Stimulated activated CD4-positive, alpha-beta T cell treated with anti-CD3 and anti-CD28 coated beads, Interleukin-1b, Interleukin-23, amount 100 ng/mL, for 24 hours (primary cell): ENCODE data around the gene EXOC6.
A peak's percentile ranks its signal among the peaks of the same experiment; 100 is the strongest.

ENCODE experiments used
- DNase-seq, 4 experiments: peaks; one replicate each; pipeline ENCODE4 v3.0.0-alpha.2; 2020; ENCODE audit warnings: low read depth in 4 of 4, low spot score in 1 of 4

The EXOC6 gene

DNA sequence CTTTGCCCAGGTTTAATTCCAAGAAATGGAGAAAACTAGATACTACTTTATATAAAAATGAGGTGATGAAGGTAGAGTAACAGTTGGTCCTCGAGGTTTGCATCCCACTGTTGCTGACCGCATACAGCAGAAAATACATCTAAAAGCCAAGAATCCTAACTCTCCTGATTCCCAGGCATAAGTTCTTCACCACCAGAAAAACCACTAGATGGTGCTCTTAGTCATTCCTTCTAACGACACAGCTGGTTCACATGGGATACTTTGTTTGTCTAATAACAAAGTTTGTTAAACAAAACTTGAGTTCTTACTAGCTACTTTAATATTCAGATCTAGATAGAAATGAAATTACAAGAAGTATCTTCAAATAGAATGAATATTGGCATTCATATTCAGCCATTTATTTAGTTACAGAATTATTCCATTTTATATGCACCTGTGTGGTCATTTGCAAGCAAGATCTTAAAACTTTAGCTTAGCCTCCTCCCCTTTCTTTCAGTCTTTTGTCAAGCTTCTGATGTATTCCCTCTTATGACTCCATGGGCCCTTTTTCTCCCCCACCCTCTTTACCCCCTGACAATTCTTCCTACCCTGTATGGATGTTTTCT, 158.2 kb downstream of the EXOC6 start:
- no peak for DNase-seq

DNA sequence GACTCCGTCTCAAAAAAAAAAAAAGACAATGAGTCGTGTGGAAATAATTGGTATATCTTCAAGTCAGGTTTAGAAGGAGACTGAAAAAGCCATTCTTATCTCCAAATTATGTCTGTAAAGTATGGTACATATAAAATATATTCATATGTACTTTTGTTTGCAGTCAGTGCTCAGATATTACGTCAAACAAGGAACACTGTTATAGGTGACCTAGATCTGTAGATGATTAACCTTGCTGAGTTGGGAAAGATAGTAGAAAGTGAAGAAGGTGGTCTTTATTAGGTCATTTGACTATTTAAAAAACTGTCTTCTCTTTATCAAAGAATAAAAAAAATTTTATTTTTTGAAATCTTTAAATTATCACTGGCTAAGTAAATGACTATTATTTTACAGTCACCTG, 167.4 kb downstream of the EXOC6 start:
- no peak for DNase-seq

DNA sequence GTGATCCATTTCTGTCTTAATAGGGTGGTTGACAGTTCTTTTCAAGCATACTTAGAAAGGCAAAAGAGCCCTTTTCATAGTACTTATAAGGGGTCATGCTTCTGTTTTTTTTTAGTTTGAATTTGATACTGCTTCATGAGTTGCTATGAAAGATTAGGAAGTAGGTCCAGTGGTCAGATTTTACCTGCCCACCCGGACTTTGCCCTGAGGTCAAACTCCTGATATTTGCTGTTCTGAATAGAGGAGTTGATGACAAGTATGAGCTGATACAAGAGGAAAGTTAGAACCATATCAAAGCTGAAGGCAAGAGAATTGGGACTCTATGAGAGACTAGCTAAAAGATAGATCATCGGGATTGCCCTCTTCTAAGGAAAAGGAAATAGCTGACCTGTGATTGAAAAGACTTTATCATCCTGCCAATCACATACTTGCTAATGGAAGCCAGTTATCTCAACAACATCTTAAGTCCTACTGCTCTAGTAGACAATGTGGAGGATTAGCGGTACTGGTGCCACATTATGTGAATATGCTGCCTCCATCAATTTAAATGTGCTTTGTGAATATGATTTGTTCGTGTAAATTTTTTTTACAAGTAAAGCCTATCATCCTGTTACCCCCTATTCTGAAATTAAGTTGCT, 174.8 kb downstream of the EXOC6 start:
- no peak for DNase-seq

DNA sequence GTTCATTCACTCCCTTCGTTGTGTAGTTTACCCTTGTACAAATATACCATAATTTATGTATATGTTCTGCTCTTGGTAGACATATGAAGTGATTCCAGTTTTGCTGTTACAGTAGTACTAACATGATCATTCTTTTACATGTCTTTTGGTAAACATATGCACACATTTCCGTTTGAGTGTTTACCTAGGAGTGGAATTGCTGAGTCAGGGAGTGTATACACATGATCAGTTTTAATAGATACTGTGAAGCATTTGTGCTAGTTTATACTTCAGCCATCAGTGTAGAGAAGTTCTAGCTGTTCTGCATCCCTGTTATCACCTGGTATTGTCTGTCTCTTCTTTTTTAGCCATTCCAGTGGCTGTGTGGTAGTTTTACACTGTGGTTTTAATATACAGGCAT, 177.8 kb downstream of the EXOC6 start:
- no peak for DNase-seq

DNA sequence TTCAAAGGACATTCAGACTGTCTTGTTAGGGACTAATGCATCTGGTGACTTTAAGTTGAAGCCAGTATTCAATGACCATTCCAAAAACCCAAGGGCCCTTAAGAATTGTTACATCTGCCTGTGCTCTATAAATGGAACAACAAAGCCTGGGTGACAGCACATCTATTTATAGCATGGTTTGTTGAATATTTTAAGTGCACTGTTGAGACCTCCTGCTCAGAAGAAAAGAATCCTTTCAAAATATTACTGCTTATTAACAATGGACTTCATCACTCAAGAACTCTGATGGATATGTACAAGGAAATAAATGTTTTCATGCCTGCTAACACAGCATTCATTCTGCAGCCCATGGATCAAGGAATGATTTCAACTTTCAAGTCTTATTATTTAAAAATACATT, 179.2 kb downstream of the EXOC6 start:
- no peak for DNase-seq

DNA sequence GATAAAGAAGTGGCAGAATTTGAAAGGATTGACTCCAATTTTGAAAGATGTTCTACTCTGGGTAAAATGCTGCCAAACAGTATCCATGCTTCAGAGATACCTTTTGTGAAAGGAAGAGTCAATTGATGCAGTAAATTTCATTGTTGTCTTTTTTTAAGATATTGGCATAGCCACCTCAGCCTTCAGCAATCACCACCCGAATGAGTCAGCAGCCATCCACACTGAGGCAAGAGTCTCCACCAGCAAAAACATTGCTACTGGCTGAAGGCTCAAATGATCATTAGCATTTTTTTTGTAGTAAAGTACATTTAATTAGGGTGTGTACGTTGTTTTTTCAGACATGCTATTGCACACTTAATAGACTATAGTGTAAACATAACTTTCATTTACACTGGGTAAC, 180.6 kb downstream of the EXOC6 start:
- DNase-seq = no peak

DNA sequence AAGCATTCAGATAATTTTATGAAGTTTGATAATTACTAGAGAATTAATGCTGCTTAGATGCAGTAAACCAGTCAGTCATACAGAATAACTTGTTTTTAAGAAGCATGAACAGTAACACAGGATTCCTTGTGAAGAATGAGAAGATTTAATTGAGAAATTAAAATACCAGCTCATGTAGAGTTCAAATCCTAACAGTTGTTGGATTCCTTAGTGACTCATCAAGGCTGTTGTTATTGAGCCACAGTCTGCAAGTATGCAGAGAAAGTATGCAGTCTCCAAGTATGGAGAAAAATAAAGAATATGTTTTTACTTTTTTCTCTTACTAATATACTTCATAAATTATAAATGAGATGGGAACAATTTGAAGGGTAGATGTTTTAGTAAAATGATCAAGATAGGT, 182.1 kb downstream of the EXOC6 start:
- no peak for DNase-seq

DNA sequence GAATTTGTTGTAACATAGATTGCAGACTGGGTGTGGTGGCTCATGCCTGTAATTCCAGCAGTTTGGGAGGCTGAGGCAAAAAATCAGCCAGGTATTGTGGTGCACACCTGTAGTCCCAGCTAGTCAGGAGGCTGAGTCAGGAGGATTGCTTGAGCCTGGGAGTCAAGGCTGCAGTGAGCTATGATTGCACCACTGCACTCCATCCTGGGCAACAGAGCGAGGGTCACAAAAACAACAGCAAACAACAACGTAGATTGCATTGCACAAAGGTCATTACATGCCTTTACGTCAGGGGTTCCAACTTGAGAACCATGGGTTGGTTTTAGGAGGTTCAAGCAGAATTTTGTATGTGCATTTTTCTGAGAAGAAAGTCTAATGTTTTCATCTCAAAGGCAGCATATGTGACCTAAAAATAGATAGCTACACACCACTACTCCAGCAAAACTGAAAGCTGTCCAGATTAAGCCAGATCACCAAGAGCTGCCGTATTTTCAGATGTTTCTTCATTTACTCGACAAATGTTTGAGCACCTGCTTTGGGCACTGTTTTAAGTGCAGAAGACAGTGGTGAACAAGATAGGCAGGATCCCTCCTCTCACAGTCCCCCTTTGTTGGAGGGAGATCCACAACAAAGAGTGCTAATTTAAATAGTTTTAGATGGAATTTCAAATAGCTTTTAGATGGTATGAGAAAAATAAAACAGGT, 183.9 kb downstream of the EXOC6 start:
- DNase-seq = no peak

DNA sequence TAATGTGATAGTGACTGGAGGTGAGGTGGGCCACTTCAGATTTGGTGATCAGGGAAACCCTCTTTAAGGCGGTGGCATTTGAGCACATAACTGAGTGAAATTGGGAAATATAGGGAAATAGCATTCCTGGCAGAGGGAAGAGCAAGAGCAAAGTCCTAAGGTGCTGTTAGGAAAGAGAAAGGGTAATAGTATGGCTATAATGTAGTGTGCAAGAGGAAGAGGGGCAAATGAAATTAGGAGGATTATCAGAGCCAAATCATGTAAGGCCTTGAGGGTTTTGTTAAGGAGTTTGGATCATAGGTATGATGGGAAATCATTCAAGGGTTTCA, 184.5 kb downstream of the EXOC6 start:
- DNase-seq = no peak

DNA sequence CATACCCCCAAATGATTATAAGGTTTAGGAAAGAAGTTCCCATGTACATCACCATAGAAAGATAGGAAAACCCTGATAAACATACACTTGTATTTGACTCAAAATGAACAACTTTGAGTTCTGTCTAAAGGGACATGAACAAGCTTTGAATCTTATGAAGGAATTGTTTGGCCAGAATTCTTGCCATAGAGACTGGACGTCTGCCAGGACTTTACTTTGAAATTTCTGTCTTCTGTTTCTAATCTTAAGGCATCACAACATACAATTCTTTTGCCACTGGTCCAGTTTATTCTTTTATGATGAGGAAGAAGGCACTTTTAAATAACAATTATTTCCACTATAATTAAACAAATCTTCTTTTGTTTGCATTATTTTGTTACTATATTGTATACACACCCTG, 186.1 kb downstream of the EXOC6 start:
- no peak for DNase-seq

DNA sequence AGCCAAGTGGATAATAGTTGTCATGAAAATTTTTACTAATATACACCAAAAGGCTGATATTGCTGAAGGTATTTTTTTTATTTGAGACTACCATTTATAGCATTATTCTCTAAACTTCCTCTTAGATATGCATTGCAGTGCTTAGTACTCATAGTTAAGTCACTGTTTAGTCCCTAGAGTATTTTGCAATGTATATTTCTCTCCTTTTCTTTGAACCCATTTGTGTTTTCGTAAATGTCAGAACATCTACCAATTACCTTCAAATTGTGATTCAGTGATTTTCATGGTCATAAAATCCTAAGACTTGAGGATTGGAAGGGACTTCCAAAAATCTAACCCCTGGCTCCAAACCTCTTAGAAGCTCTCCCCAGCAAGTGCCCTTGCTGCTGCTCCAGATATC, 190.8 kb downstream of the EXOC6 start:
- DNase-seq = no peak

DNA sequence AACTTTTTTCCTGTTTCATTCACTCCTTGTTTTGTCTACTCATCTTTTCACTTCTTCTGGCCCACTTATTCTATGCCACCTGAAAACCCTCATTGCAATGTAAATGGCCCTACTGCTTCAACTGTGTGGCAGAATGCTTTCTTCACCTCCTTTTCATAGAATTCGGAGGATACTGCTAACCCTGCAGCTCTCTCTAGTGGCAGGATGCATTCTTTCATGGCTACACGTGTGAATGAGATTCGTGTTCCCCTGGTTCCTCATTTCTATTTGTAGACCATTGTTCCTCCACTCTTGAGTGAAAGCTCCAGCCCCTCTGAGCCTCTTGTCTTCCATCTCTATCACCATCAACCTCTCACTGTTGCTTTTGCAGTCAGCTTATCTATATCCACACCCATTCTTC, 191.4 kb downstream of the EXOC6 start:
- no peak for DNase-seq

DNA sequence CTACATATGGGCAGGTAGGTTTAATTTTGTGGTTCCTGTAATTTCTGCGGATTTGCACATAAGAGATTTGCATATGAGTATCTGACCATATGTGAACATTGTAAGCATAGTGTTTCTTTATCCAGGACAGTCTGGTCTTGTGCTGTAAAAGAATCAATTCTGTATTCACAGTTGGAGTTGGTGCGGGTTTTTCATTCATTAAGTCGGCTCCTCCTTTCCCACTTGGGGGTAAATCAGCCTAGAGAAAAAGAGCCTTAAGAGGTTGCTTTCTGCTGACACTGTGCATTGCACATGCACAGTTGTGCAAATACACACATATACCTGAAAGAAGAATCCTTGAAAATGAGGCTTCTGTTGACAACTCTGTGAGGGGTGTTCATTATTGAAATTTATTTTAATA, 206.2 kb downstream of the EXOC6 start:
- no peak for DNase-seq

DNA sequence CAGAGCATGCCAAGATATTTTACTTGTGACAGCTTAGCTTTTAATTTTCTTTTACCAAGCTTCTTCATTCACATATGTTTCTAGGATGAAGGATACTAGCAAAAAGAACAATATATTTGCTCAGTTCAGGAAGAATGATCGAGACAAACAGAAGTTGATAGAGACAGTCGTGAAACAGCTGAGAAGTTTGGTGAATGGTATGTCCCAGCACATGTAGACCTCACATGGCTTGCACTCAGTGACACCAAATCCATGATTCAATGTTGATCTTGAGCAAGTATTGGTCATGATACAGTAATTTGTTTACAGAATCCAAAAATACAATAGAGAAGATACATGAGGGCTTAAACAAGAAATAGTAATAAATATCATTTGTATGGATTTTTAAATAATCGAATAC, 209.8 kb downstream of the EXOC6 start:
- no peak for DNase-seq

DNA sequence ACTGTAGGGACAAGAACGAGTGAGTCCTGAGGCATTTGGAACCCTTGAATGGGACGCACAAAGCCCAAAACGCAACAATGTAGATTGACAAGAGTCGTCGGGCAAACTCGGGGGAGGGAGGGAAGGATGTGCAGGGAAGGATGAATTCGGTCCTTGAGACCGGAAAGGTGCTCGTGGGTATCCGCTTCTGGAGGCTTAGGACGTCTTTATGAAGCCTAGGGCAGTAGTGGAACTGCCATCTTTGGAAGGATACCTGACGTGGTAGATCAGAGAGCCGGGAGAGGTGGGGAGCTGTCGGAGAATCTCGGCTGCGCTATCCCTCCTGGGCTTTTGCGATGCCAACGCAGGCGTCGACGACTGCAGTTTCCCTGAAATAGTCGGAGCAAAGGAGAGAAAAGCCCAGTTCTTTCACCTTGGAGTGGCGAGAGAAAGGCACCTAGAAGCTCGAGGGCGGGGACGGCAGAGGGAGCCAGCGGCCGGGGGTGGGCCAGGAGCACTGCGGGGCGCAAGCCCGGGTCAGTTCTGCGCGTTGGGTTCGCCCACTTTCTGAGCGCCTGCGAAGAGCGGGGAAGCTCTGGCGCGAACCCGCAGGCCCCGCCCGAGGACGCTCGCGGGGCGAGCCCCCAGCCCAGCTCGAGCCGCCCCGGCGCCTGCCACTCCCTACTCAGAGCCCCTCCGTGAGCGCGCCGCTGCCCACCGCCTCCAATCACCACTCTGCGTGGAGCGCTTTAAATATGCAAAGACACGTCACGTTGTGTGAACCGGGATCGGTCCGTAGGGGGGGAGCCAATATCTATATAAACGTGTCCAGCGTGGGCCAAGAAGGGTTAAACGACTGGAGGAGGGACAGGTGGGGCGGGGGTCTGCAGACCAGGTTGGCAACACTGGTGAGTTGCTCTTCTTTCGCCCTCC, 211.9 kb downstream of the EXOC6 start, which contains the start of gene CYP26C1:
TSS of gene CYP26C1 (plus strand) at position 824 of the 912 bp plus-strand sequence. CDS start 466 bp downstream, outside the sequence.
- DNase-seq = no peak

DNA sequence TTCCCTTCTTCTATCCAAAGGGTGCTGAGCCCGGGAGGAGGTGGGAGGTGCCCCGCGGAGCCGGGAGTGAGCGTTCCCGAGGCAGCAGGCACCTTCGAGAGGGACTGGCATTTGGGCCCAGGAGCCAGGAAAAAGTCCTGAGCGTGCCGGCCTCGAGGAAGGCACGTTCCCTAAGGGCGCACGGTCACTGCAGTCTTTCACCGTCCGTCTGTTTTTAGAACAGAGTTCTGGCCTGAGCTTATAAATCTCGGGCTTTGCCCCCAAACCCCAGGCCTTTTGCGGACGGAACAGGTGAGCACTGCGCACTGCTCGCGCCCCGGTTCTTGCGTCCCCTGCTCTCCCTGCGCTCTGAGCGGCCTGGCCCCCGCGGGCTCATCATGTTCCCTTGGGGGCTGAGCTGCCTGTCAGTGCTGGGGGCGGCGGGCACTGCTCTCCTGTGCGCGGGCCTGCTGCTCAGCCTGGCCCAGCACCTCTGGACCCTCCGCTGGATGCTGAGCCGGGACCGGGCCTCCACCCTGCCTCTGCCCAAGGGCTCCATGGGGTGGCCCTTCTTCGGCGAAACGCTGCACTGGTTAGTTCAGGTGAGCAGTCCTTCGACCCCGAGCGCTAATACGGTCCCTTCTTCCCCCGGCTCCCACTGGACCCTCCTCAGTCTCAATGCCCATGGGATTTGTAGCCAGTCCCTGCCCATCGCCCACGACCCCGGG, 212.7 kb downstream of the EXOC6 start:
- no peak for DNase-seq

DNA sequence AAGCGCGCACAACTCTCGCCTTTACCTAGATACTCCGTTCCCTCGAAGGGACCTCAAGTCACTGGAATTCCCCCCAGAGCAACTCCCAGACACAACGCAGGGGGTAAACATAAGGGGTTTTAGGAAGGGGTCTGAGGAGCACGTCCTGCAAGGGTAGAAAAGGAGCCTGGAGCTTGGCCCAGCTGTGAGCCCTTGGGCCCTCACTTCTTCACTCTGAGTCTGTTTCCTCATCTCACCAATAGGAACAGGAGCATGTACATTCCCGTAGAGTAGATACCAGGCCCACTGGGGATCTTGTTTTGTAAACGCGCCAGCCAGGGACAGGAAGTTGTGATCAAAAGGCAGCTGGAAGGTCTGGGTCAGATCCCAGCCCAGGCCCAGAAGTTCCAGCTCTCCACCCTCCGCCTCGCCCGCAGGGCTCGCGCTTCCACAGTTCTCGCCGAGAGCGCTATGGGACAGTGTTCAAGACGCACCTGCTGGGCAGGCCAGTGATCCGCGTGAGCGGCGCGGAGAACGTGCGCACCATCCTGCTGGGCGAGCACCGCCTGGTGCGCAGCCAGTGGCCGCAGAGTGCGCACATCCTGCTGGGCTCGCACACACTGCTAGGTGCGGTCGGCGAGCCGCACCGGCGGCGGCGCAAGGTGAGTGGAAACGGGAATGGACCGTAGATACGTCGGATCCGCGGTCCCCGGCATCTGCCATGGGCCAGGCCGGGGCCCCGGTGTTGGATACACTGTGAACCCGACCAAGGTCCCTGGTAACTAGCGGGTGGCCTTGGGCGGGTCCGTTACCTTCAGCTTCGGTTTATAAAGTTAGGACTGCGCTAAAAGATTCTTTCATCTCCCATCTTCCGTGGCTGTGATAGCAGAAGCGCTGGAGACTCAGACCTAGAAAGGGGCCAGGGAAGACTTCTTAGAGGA, 213.5 kb downstream of the EXOC6 start:
- DNase-seq = no peak

DNA sequence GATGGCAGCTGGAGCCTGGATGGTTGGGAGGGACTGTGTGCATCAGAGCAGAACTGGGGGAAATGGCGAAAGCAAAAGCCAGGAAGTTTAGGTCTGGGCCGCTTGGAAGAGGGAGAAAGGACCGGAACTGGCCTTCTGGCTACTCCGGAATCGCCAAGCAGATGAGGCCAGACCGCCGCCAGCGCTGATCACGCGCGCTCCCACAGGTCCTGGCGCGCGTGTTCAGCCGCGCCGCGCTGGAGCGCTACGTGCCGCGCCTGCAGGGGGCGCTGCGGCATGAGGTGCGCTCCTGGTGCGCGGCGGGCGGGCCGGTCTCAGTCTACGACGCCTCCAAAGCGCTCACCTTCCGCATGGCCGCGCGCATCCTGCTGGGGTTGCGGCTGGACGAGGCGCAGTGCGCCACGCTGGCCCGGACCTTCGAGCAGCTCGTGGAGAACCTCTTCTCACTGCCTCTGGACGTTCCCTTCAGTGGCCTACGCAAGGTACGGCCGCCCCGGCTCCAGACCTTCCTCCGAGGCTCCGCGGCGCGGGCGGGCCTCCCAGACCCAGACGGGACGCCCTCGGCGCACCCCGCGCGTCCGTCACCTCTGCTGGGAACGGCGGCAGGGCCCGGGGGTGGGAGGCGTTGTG, 214.3 kb downstream of the EXOC6 start:
- peak in 1 of 4 experiments; percentile 42 for DNase-seq

DNA sequence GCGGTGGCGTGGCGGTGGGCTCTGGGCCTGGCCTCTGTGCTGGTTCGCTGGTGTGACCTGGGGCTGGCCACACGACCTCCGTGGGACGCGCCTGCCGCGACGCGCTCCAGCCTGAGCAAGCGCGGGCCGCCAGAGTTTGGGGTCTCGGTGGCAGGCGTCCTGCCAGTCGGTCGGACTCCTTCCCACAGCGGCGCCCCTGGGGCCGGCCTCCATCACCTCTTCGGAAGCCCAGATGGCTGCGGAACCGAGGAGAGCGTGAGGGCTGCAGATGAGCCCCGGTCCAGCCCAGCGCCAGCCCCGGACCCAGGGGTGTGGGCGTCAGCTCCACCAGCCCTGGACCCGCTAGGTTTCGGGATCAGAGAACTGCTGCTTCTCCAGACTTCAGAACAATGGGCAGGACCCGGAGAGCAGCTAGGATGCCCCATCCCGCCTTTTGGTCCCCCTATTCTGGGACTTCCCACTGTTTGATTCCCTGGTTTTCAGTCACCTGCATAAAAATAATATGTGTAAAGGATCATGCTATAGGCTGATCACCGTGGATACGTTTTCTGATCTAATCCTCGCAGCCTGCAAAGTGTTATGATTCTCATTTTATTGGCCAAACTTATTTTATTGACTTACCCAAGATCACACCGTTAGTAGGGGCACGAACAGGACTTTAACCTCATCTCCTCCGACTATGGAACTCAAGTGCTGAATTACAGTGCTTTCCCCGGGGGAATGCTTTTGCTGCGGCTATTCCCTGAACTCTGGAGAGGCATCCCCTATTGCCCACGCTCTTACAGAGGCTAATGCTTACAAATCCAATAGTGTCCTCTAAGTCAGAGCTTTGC, 215.0 kb downstream of the EXOC6 start:
- DNase-seq = no peak
